A673 (cell line): ENCODE measurements around the gene NACA2. TPM values are rescaled to one million over a fixed set of nuclear protein-coding genes. Genes with fewer than 3 reads are reported as not detected.
"Not testable (repeated sequence)": the region's sequence is repeated elsewhere in the genome, so short reads cannot be mapped to it uniquely, and the experiment has no call there.

Source experiments
- BruUV-seq: library from RNA; stranded (reverse); fragments of 400-500 nt; replicated peaks from 2 replicates; lab custom pipeline; 2021; lab: Mats Ljungman, UMichigan
- CTCF ChIA-PET: fragments of 300-600 bp; sonication (Branson Sonifier 250); formaldehyde crosslinking; loops from one replicate; lab custom pipeline; 2022; ENCODE audit warnings: antibody characterized with exemption; lab: Charles Lee
- POLR2A ChIA-PET: fragments of 300-600 bp; sonication (Branson Sonifier 250); formaldehyde crosslinking; loops from one replicate; lab custom pipeline; 2022; ENCODE audit warnings: antibody characterized with exemption; ENCODE audit not compliant: low non-redundant PET; lab: Charles Lee
- DNase-seq: peaks from one replicate; pipeline ENCODE4 v3.0.0-alpha.2; 2015; ENCODE audit warnings: low spot score
- H3K27ac ChIP-seq: fragments of 200-600 bp; sonication (generic); 2 replicates; pipeline ENCODE4 v1.5.1; 2016; ENCODE audit warnings: mixed run types, low read depth, mild to moderate bottlenecking, mixed read lengths, antibody characterized with exemption, low read length; ENCODE audit not compliant: poor library complexity, severe bottlenecking
- H3K27me3 ChIP-seq: fragments of 200-600 bp; sonication (generic); replicated peaks from 2 replicates; pipeline ENCODE4 v1.6.1; 2017; ENCODE audit warnings: mixed run types, low read depth, mild to moderate bottlenecking, mixed read lengths, antibody characterized with exemption, low read length; ENCODE audit not compliant: insufficient read depth, poor library complexity
- H3K36me3 ChIP-seq: fragments of 200-600 bp; sonication (generic); 2 replicates; pipeline ENCODE4 v1.6.1; 2016; ENCODE audit warnings: mixed run types, mild to moderate bottlenecking, mixed read lengths, antibody characterized with exemption, low read length; ENCODE audit not compliant: insufficient read depth, poor library complexity, severe bottlenecking
- H3K4me1 ChIP-seq: fragments of 200-600 bp; sonication (generic); 2 replicates; pipeline ENCODE4 v1.6.1; 2017; ENCODE audit warnings: mixed run types, mild to moderate bottlenecking, mixed read lengths, antibody characterized with exemption, low read length; ENCODE audit not compliant: insufficient read depth, poor library complexity, severe bottlenecking
- H3K4me3 ChIP-seq: fragments of 200-600 bp; sonication (generic); 2 replicates; pipeline ENCODE4 v1.5.1; 2016; ENCODE audit warnings: low read depth, mixed run types, mild to moderate bottlenecking, mixed read lengths, low read length; ENCODE audit not compliant: poor library complexity, severe bottlenecking
- H3K9me3 ChIP-seq: fragments of 200-600 bp; sonication (generic); 2 replicates; pipeline ENCODE4 v1.6.1; 2016; ENCODE audit warnings: mixed run types, low read depth, mild to moderate bottlenecking, mixed read lengths, antibody characterized with exemption, low read length; ENCODE audit not compliant: poor library complexity, severe bottlenecking
- EZH2 ChIP-seq: fragments of 200-600 bp; sonication (generic); IDR thresholded peaks from 2 replicates; pipeline ENCODE4 v1.6.1; 2017; ENCODE audit warnings: borderline replicate concordance, low read depth, mild to moderate bottlenecking, mixed read lengths, antibody characterized with exemption, low read length; ENCODE audit not compliant: poor library complexity, severe bottlenecking
- intact Hi-C: fragments of 100-400 bp; cut with micrococcal nuclease; formaldehyde crosslinking; loops from one replicate; pipeline ENCODE4 v1.10.0; 2022; ENCODE audit not compliant: unreplicated experiment
- total RNA-seq: library from RNA; stranded (reverse); gene quantifications from 2 replicates; pipeline ENCODE4 v1.2.3, GENCODE V29; 2021
- TF ChIP-seq, protein P1 (sequence below): fragments of 300-800, 200-600 bp; sonication (generic); conservative IDR thresholded peaks from 2 replicates; pipeline ENCODE4 v1.5.1; 2017; ENCODE audit warnings: low read depth, mild to moderate bottlenecking, antibody characterized with exemption, low read length, moderate library complexity, mixed read lengths

Gene NACA2
- total RNA-seq, 1 experiment from 2014 or later: not detected

DNA sequence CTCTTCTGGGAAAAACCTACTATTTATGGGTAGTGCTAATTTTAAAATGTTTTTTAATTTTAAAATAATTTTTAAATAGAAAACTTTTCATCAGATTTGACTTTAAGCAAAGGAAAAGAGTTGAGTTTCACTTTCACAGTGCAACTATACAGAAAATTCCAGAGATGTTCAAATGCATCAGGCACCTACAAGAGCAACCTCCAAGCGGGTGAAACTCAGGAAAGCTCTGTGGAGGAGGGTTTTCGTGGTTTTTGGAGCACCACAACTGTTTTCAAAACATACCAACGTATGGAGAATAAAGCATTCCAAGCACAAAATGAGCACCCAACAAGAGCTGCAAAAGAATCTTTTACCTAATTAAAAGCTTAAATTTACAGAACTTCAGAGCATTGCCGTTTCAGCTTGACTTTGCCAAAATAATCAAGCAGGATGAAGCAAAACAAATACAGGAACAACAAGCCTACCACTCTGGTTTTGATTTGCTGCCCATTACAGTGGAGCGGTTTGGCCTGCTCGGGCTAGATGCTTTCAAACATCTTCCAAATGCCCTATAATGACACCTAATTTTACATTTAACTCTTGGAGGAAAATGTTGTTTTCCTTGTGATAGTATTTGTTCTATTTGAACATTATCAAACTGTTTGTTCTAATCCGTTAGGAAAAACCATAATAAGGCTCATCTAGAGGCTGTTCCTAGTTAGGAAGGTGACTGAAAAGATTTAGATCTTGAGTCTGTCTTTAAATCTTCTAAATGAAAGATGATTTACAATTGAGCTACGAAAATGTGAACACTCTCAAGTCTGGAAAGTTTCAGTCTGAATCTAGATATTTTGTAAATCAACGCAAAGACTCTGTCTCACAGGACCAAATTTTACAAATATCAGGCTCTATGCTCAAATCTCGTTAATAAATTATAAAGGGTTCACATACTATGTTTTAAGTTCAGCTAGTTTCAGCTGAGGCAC lies 34.5 kb downstream of the NACA2 start:
- Histone ChIP-seq H3K27me3 (no peaks in the 10 kb centered on the region), H3K4me1 (peaks cover 3% of the 10 kb centered on the region), H3K4me3 (no peak overlapping the region), H3K27ac (no peak overlapping the region), H3K36me3 (no peaks in the 10 kb centered on the region), H3K9me3 (no peaks in the 10 kb centered on the region)
- BruUV-seq: no TSS peak
- TF ChIP-seq, protein P1, sequence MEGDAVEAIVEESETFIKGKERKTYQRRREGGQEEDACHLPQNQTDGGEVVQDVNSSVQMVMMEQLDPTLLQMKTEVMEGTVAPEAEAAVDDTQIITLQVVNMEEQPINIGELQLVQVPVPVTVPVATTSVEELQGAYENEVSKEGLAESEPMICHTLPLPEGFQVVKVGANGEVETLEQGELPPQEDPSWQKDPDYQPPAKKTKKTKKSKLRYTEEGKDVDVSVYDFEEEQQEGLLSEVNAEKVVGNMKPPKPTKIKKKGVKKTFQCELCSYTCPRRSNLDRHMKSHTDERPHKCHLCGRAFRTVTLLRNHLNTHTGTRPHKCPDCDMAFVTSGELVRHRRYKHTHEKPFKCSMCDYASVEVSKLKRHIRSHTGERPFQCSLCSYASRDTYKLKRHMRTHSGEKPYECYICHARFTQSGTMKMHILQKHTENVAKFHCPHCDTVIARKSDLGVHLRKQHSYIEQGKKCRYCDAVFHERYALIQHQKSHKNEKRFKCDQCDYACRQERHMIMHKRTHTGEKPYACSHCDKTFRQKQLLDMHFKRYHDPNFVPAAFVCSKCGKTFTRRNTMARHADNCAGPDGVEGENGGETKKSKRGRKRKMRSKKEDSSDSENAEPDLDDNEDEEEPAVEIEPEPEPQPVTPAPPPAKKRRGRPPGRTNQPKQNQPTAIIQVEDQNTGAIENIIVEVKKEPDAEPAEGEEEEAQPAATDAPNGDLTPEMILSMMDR: no peak
- TF ChIP-seq EZH2: no peak
- intact Hi-C loops: no loop called here
- ChIA-PET POLR2A (no interaction called here), CTCF (no interaction called here)
- no peak for DNase-seq

DNA sequence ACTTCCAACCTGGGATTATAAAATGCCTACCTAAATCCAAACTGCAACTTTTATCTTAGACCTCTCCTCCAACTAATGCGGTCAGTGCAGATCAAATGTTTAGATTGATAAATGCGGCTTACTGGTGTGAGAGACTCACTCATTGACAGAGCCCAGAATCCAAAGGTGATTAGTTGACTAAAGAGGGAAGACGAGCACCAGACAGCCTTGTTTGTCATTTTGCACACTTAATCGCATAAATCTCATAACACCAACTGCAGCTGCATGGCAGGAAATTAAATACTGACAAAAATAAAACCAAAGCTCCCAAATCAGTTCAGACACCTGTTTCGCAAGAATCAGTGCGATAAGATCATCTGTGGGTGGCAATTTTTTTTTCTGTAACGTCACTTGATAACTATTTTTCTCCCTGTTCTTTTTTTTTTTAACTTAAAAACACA lies 35.9 kb downstream of the NACA2 start:
- no TSS peak for BruUV-seq
- Histone ChIP-seq H3K27ac (no peak overlapping the region), H3K36me3 (no peaks in the 10 kb centered on the region), H3K4me3 (no peak overlapping the region), H3K9me3 (no peaks in the 10 kb centered on the region), H3K27me3 (peaks cover 8% of the 10 kb centered on the region), H3K4me1 (peaks cover 3% of the 10 kb centered on the region)
- intact Hi-C loops: no loop called here
- CTCF ChIA-PET: interaction anchor here (0.7 kb wide), 1 partner anchor 1006 kb away, joined by 4 read pairs; no protein-coding TSS in a partner anchor
- POLR2A ChIA-PET: no interaction called here
- TF ChIP-seq, protein P1: no peak
- TF ChIP-seq EZH2: no peak
- DNase-seq: no peak

DNA sequence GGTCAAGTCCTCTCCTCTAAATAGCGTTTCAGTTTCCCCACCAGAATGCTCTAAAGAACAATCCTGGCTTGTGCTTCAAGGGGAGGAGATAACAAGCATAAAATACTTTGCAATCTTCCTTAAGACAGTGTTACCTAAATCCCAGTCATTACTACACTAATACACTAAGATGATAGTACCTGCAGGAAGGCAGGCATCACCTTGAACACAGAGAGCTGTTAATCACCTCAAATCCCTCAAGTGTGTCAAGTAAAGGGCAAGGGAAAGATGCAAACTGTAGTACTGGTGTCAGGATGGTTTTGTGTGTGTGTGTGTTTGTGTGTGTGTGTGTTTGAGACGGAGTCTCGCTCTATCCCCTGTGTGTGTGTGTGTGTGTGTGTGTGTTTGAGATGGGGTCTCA lies 36.8 kb downstream of the NACA2 start:
- no peak for DNase-seq
- CTCF ChIA-PET: no interaction called here
- Histone ChIP-seq H3K4me3 (no peak overlapping the region), H3K27ac (no peak overlapping the region), H3K36me3 (no peaks in the 10 kb centered on the region), H3K4me1 (peaks cover 3% of the 10 kb centered on the region), H3K27me3 (peaks cover 17% of the 10 kb centered on the region), H3K9me3 (no peaks in the 10 kb centered on the region)
- BruUV-seq: no TSS peak
- POLR2A ChIA-PET: interaction anchor here (0.7 kb wide), 1 partner anchor 955 kb away, joined by 10 read pairs; no protein-coding TSS in a partner anchor
- intact Hi-C loops: no loop called here
- TF ChIP-seq, protein P1: no peak
- no peak for TF ChIP-seq EZH2

DNA sequence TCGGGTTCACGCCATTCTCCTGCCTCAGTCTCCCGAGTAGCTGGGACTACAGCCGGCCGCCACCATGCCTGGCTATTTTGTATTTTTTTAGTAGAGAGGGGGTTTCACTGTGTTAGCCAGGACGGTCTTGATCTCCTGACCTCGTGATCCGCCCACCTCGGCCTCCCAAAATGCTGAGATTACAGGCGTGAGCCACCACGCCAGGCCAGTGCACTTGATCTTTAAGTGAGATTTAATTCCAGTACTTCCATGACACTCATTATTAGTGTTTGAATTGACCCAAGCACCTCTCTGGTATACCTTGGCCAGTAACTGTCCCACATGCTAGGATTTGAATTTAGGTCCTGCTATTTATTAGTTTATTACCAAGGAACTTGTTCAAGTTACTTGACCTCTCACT lies 38.5 kb downstream of the NACA2 start:
- H3K9me3 ChIP-seq, BruUV-seq, H3K4me1 ChIP-seq, intact Hi-C loops, DNase-seq, CTCF ChIA-PET, POLR2A ChIA-PET, H3K4me3 ChIP-seq, H3K36me3 ChIP-seq, H3K27ac ChIP-seq: not testable (repeated sequence)
- peaks cover 33% of the 10 kb centered on the region for H3K27me3 ChIP-seq
